ENCODE data around the gene SENP5. TPM values are rescaled to one million over a fixed set of nuclear protein-coding genes. Genes with fewer than 3 reads are reported as not detected.

SENP5 gene
- total RNA-seq, 1 donor from 2014 or later = 47.3 TPM

- no peak overlapping the region for H3K4me3 Mint-ChIP-seq
- peaks cover 81% of the 10 kb centered on the region for H3K27me3 Mint-ChIP-seq (ENCODE audit: low read depth)
- no peaks in the 10 kb centered on the region for H3K36me3 Mint-ChIP-seq
- no peak for TF ChIP-seq CTCF (IDR thresholded peaks at IDR 0.05; ENCODE audit: unreplicated experiment)
- DNase-seq (ENCODE audit: low spot score in 2 of 2, unreplicated experiment in 2 of 2) = no peak
- no peaks in the 10 kb centered on the region for H3K9me3 Mint-ChIP-seq
- H3K27ac Mint-ChIP-seq = no peak overlapping the region
- H3K4me1 Mint-ChIP-seq = no peaks in the 10 kb centered on the region
Observed at GRCh38 chr3:196962108-196962929, 94.6 kb downstream of the SENP5 start.

GRCh38 chr3:196962930-196963630 lies 95.4 kb downstream of the SENP5 start:
- no peak overlapping the region for H3K27ac Mint-ChIP-seq
- TF ChIP-seq CTCF (IDR thresholded peaks at IDR 0.05; ENCODE audit: unreplicated experiment) = no peak
- no peak for DNase-seq (ENCODE audit: low spot score in 2 of 2, unreplicated experiment in 2 of 2)
- no peak overlapping the region for H3K4me3 Mint-ChIP-seq
- H3K4me1 Mint-ChIP-seq = no peaks in the 10 kb centered on the region
- H3K36me3 Mint-ChIP-seq = no peaks in the 10 kb centered on the region
- H3K9me3 Mint-ChIP-seq = no peaks in the 10 kb centered on the region
- peaks cover 89% of the 10 kb centered on the region for H3K27me3 Mint-ChIP-seq (ENCODE audit: low read depth)

- Mint-ChIP-seq H3K27ac (no peak overlapping the region), H3K4me1 (no peaks in the 10 kb centered on the region), H3K9me3 (no peaks in the 10 kb centered on the region), H3K4me3 (no peak overlapping the region), H3K27me3 (ENCODE audit: low read depth) (peaks cover 91% of the 10 kb centered on the region), H3K36me3 (no peaks in the 10 kb centered on the region)
- no peak for DNase-seq (ENCODE audit: low spot score in 2 of 2, unreplicated experiment in 2 of 2)
- TF ChIP-seq CTCF (IDR thresholded peaks at IDR 0.05; ENCODE audit: unreplicated experiment) = no peak
Observed at GRCh38 chr3:196963631-196963953, 95.9 kb downstream of the SENP5 start.

GRCh38 chr3:196965112-196965803 lies 97.5 kb downstream of the SENP5 start:
- H3K27me3 Mint-ChIP-seq (ENCODE audit: low read depth) = peaks cover 79% of the 10 kb centered on the region
- H3K36me3 Mint-ChIP-seq = no peaks in the 10 kb centered on the region
- H3K4me3 Mint-ChIP-seq = no peak overlapping the region
- no peak for TF ChIP-seq CTCF (IDR thresholded peaks at IDR 0.05; ENCODE audit: unreplicated experiment)
- H3K27ac Mint-ChIP-seq = no peak overlapping the region
- no peaks in the 10 kb centered on the region for H3K4me1 Mint-ChIP-seq
- no peaks in the 10 kb centered on the region for H3K9me3 Mint-ChIP-seq
- no peak for DNase-seq (ENCODE audit: low spot score in 2 of 2, unreplicated experiment in 2 of 2)

GRCh38 chr3:196965804-196966173 lies 98.1 kb downstream of the SENP5 start:
- Mint-ChIP-seq H3K27me3 (ENCODE audit: low read depth) (peaks cover 80% of the 10 kb centered on the region), H3K4me3 (no peak overlapping the region), H3K4me1 (no peaks in the 10 kb centered on the region), H3K27ac (no peak overlapping the region), H3K9me3 (no peaks in the 10 kb centered on the region), H3K36me3 (no peaks in the 10 kb centered on the region)
- DNase-seq (ENCODE audit: low spot score in 2 of 2, unreplicated experiment in 2 of 2) = no peak
- no peak for TF ChIP-seq CTCF (IDR thresholded peaks at IDR 0.05; ENCODE audit: unreplicated experiment)

Measured in mesothelial cell of epicardium (in vitro differentiated cells).